Measurements from ENCODE around the gene NEUROD2. TPM values are rescaled to one million over a fixed set of nuclear protein-coding genes. Genes with fewer than 3 reads are reported as not detected.

Gene NEUROD2
- total RNA-seq, 1 experiment from 2014 or later = not detected

DNA sequence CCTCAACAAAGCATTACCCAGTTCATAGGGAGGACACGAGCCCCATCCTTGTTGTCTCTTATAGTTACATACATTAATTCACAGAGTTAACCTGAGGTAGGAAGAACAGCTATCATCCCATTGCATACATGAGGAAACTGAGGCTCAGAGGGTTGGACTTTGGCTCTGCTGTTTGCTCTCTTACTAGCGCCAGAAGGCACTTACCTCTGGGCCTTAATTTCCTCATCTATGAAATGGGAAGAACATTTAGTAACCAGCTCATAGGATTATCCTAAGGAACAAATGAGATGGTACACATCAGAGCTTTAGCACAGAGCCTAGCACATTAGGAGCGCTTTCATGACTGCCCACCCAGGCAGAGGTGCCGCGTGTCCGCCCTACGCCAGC is 27.6 kb downstream of the NEUROD2 start:
- DNase-seq (ENCODE audit: low read depth) = no peak

DNA sequence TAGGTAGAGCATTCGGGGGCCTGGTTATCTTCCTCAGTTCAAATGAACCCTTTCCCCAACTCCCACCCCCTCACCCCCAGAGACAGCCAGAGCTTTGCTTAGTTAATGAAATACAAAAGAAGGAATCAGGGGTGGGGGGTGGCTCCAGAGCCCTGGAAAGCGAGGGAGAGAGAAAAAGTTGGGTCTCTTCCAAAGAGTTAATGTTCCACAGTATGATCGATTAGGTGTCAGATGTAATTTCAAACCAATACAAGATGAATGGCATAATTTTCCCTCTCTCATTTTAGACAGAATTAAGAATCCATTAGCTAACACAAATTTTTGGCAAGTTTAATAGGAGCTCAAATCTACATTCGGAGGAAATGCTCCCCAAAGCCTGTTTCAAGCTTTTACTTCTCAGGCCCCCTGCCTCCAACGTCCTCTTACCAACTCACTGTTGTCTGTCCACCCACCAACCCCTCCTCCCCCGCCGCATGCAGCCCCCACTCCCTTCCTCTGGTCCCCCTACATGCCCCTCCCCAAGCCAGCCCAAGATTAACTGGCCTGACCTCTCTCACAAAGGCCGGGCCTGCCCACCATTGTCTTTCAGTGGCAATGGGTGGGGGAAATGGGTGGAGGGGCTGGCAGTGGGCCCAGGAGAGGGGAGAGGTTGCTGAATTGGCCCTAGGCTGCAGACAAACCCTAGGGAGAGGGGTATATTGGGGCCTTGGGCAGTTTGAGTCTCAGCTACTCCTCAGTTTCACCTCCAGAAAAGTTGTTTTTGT is 28.2 kb downstream of the NEUROD2 start:
- no peak for DNase-seq (ENCODE audit: low read depth)

DNA sequence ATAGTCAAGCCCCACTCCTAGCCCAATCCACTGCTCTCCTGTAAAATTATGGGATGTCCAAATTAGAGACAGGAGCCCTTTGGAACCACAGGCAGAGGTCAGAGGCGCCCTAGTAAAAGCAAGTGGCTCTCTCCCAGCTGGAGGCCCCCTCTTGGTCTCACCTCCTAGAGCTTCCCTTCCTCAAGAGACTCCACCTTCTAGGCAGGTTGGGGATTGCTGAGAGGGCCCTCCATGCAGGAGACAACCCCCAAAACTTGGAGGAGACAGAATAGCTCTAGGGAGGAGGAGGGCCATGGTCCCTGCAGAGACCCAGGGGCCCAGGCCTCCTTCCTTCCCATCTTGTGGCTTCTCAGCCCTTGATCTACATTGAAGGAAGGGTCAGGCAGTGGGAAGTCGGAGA is 29.4 kb downstream of the NEUROD2 start:
- DNase-seq (ENCODE audit: low read depth) = no peak

DNA sequence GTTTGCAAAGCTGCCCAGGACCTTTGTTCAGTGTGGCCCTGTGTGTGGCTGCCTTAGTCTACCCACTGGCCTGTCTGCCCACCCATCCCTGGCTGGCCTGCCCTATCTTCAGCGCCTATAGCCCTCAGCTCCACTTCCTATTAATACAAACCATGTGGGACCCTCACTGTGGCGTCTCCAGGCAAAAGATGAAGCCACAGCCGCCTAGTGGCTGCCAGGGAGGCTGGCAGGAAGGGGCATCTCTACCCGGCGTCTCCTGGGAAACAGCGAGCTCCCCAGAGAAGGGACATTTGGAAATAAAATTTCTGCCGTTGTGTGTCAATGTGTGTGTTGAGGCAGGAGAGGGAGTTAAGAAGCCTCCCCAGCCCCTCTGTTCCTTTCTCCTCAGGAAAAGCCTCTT is 31.5 kb downstream of the NEUROD2 start:
- peak; percentile 22 for DNase-seq (ENCODE audit: low read depth)

DNA sequence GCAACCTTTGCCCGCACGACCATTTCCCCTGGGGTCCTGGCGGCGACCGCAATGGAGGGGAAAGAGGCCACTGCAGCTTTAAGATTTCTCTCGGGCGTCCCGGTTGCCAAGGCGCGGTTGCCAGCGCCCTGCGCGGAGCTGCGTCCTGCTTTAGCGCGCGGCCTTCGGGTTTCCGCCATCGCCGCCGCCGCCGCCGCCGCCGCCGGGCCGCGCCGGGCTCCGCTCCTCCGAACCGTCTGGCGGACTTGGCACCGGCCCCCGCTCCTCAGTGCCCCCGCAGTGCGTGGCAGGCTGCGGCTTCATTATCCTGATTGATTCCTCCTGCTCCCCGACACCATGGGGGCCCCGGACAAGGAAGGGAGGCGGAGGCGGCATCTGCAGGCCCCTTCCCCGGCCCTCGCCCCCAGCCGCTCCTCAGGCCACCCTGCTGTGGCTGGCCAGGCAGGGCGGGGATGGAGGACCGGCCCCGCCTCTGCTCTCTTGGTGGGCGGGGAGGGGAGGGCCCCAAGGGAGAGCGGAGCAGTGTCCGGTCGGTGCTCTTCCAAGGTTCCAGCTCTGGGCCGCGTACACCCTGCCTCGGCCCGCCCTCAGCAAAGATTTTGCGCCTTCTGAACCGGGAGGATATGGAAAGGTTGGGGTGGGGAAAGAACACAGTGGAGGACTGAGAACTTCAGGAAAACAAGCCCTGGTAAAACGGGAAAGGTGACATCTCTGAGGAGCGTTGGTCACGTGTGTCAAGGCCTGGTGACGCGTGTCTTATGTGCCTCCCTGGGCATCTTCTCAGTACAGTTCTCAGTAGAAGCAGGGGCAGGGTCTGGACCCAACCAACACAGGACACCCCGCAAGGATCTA is 34.0 kb downstream of the NEUROD2 start:
- peak; percentile 71 for DNase-seq (ENCODE audit: low read depth)

DNA sequence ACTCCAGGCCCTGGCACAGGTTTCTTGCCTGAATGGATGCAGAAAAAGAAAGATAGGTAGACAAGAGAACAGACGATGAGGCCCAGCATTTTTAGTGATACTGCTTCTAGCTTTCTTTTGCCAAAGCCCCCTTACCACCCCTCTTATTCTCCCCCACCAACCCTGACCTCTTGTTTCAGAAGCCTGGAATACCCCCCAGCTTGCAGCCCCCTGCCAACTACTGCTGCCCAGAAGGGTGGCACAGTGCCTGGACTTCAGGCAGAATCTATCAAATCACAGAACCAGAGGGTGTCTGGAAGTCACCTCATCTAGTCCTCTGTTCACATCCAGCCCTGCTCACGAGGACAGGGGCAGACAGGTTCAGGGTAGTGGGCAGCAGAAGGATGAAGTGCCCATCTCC is 35.6 kb downstream of the NEUROD2 start:
- DNase-seq (ENCODE audit: low read depth) = no peak

DNA sequence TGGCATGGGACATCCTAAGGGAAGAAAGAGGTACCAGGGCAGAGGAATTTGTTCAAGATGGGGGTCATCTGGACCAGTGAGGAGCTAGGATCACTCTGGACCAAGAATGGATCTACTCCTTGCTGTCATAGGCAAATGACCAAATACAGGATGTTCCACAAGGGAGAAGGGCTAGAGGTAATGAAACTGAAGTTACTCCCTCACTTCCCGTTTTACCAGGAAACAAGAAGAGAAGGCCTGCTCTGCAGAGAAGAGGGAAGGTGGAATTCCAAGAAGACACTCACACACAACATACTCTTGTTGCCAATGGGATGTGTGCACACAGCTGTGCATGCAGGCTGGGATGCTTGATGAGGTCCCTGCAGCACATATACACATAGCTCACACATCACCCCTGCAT is 38.6 kb downstream of the NEUROD2 start:
- DNase-seq (ENCODE audit: low read depth) = no peak

DNA sequence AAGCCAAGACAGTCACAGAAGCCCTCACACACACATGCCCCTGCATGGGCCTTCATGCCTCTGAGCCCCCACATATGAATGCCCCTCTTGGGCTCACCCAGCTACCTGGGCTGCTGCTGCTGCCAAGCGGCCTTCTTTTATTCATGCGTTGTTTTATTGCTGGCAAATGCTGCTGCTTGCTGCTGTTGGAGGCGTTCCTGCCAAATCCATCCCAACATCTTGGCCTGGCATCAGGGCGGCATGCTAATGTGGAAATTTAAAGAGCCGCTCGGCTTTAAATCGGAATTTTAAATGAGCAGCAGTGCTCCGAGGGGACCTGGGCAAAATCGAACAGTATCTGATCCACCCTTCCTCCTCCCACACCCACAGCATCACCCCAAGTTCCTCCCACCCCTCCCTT is 39.0 kb downstream of the NEUROD2 start:
- DNase-seq (ENCODE audit: low read depth) = no peak

DNA sequence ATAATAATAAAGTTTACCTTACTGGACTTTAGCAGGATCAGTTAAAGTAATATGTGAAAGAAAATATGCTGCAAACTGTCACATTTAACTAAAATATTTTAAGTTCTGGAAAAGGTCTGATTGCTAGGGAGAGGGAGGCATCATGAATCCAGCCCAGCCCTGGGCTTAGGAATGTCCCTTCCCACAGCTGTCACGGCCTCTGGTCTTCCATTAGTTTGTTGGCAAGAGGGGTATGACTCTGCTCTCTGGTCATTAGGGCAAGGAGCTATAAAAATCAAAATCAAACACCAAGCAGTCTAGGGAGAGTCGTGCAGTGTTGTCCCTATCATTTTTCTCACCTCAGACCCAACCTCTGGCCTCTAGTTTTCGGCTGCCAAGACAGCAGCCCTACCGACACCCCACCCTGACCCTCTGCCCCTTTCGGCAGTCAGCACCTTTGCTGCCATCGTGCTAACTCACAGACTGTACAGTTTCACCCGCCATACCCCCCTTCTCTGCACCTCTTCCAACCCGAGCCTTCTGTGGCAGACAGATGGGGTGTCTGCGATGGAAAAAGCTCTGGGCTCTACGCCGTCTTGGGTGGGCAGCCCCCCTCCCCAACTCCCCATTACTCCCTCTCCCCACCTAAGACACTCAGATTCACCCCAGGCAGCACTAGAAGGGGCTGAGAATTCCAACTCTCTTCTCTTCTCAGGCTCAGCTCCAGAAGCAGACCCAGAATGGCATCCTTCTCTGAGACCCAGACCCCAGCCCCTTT is 41.4 kb downstream of the NEUROD2 start:
- DNase-seq (ENCODE audit: low read depth) = no peak

DNA sequence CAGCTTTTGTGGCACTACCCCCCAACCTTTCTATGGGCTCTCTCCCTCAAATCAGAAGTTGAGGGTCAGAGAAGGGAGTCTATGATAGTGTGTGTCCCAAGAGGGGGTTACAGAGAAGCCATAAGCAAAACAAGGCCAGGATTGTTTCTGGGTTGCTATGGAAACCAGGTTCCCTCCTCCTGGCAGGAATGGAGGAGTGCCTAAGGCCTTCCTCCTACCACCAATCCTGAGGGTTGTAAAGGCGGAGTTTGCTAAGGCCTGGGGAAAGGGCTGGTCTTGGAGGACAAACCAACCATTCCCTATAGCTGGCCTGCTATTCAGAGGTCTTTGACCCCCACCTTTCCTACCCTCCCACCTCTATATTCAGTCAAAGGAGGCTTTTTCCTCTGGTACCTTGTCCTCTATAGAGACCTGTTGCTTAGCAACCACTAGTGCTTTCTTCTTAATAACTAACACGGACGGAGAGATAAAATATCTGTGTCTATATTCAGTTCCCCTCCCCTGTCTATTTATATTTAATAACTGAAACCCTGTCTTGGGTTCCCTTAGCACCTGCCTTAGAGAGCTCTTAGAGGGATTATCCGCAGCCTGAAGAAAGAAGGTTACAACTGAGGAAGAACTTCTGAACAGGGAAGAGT is 43.4 kb downstream of the NEUROD2 start:
- peak; percentile 38 for DNase-seq (ENCODE audit: low read depth)

DNA sequence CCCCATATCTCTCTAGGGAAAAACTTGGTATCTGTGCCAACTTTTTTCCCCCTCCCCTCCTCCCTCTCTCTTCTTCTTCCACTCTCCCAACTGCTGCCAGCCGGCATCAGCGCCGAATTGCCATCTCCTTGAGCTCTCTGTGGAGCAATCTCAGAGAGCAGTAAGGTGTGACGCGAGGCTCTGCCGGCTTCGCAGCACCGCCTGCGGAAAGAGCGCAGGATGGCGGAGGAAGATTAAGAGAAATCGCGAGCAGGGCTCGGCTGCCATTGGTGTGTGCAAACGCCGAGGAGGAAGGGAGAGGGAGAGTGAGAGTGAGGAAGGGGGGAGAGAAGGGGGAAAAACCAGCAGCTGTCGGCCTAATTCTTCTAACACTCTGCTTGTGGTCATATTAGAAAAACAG is 44.2 kb downstream of the NEUROD2 start:
- no peak for DNase-seq (ENCODE audit: low read depth)

DNA sequence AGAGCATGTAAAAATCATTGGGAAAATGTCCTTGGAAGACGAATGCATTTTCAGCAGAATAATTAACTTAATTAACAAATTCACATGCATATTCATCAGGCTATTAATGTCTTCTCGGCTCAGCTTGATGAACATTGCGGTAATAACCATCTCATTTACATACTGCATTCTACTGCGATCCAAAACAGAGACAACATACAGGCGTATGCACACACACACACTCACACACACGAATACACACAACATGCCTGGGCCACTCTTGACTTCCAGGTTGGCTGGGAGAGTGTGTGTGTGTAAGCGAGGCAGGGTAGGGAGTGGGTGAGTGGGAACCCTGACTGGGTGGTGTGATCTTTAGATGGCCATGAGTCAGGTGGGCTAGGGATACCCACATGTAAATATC is 44.7 kb downstream of the NEUROD2 start:
- no peak for DNase-seq (ENCODE audit: low read depth)

DNA sequence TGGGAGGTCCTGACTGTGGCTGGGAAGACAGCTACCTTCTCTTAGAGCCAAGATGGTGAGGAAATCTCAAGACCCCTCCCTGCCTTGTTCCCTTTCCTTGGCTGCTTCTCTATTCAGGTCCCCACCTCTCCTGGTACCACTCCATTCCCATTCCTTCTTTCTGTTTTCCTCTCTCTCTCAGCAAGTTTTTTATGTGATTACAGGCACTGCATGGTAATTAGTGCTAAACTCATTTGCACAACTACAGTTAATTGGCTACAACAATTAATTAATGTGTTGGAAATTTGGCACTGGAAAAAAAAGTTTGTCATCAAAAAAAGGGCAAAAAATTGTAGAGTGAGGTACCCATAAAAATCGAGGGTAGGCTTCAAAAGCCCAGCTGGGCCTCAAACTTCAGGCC is 45.3 kb downstream of the NEUROD2 start:
- no peak for DNase-seq (ENCODE audit: low read depth)

DNA sequence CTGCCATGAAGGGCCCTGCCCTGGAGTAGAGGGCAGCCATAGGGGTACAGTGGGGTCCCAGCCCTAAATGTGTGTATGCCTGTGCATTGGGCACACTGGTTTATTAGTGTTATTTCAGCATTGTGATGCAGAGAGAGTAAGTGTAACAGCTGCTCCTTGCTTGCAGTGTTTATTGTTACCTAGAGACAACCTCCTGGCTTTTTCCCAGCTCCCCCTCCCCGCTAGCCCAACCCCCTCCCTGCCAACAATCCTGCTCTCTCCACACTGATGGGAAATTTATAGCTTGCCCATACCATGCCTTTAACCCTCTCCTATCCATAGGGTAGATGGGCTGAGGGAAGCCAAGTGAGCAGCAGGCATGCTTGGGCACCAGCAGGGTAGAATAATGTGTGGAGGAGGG is 51.3 kb downstream of the NEUROD2 start:
- no peak for DNase-seq (ENCODE audit: low read depth)

DNA sequence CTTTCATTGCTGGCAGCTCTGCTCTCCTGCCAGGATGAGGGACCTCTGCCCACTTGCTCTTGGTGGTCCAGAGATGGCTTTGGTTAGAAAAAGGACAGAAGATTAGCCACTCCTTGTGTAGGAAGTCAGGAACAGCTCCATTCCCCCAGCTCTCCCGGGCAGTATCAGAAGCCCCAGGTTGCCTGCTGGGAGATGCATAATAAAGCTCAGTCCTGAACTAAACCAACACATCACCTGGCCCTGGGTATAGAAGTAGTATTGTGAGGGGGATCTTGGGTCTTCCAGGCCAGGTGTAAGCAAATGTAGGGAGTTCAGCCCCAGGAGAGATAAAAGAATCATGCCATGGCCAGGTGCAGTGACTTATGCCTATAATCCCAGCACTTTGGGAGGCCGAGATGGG is 52.4 kb downstream of the NEUROD2 start:
- no peak for DNase-seq (ENCODE audit: low read depth)

Other genes starting within 250 kb of the NEUROD2 start
- 6.5 and 9.9 TPM in 2 replicates for gene FBXL20, start 206.3 kb downstream of the NEUROD2 start, total RNA-seq (2014; rRNA removed; shearing (Covaris generic))
- gene MED1, start 156.7 kb downstream of the NEUROD2 start, total RNA-seq (2014; rRNA removed; shearing (Covaris generic)) = 15.3 and 18.7 TPM in 2 replicates
- gene CDK12, start 146.4 kb downstream of the NEUROD2 start, total RNA-seq (2014; rRNA removed; shearing (Covaris generic)) = 21.5 and 30.7 TPM in 2 replicates
- not detected in 2 replicates for gene PPP1R1B, start 19.0 kb upstream of the NEUROD2 start, total RNA-seq (2014; rRNA removed; shearing (Covaris generic))
- gene STARD3, start 29.2 kb upstream of the NEUROD2 start, total RNA-seq (2014; rRNA removed; shearing (Covaris generic)) = 20.8 and 33.1 TPM in 2 replicates
- gene TCAP, start 57.4 kb upstream of the NEUROD2 start, total RNA-seq (2014; rRNA removed; shearing (Covaris generic)) = 0.05 TPM in 1 of 2 replicates, not detected in the other
- gene PNMT, start 60.5 kb upstream of the NEUROD2 start, total RNA-seq (2014; rRNA removed; shearing (Covaris generic)) = not detected in 2 replicates
- gene PGAP3, start 80.1 kb upstream of the NEUROD2 start, total RNA-seq (2014; rRNA removed; shearing (Covaris generic)) = 9.2 and 13.0 TPM in 2 replicates
- gene ERBB2, start 92.1 kb upstream of the NEUROD2 start, total RNA-seq (2014; rRNA removed; shearing (Covaris generic)) = 1.2 and 1.8 TPM in 2 replicates
- 84.5 and 89.4 TPM in 2 replicates for gene MIEN1, start 122.6 kb upstream of the NEUROD2 start, total RNA-seq (2014; rRNA removed; shearing (Covaris generic))
- gene GRB7, start 130.0 kb upstream of the NEUROD2 start, total RNA-seq (2014; rRNA removed; shearing (Covaris generic)) = not detected in 2 replicates

Measured in M059J (cell line).